Mesendoderm (in vitro differentiated cells): ENCODE data around the gene USPL1. TPM values are rescaled to one million over a fixed set of nuclear protein-coding genes. Genes with fewer than 3 reads are reported as not detected.

Experiments used
- small RNA-seq: library from polyadenylated mRNA; stranded (forward); fragments of <200 nt; extraction: miRNeasy Mini kit (QIAGEN cat#:217004); gene quantifications from one replicate; pipeline ENCODE3, GENCODE V24; 2013; ENCODE audit not compliant: insufficient read depth

Gene USPL1

Small RNAs within 50 kb of the gene (small RNA-seq; reads per million reads assigned to genes)
- gene RF00017, result not detected
